Psoas muscle (tissue), 8 donors: ENCODE data around the gene LCE5A. TPM values are rescaled to one million over a fixed set of nuclear protein-coding genes. Genes with fewer than 3 reads are reported as not detected.
"Not testable (repeated sequence)": the region's sequence is repeated elsewhere in the genome, so short reads cannot be mapped to it uniquely, and the experiment has no call there.

ENCODE experiments used
- ATAC-seq, 4 donors: fragments of 200-7000 bp; cut with Tn5 transposase; one replicate each; pipeline ENCODE4 v1.9.1; 2020; ENCODE audit warnings: moderate library complexity in 3 of 4, mild to moderate bottlenecking in 2 of 4
- DNase-seq, 2 donors: peaks; one replicate each; pipeline ENCODE4 v3.0.0-alpha.2; 2020
- H3K27ac ChIP-seq: fragments of 200-600 bp; one replicate; pipeline ENCODE4 v1.8.0; 2022
- H3K27me3 ChIP-seq, 3 donors: fragments of 200-600 bp in 1 of 3; one replicate each; pipeline versions ENCODE4 v1.6.1 to v1.8.0; 2013 to 2022; ENCODE audit warnings: low read length in 2 of 3, mild to moderate bottlenecking in 2 of 3, moderate library complexity in 1 of 3; ENCODE audit not compliant: insufficient read depth in 3 of 3
- H3K36me3 ChIP-seq, 2 donors: fragments of 200-600 bp in 1 of 2; one replicate each; pipeline versions ENCODE4 v1.6.1 to v1.8.0; 2013 to 2022; ENCODE audit warnings: low read depth in 1 of 2, mild to moderate bottlenecking in 1 of 2, moderate library complexity in 1 of 2; ENCODE audit not compliant: insufficient read depth in 1 of 2
- H3K4me1 ChIP-seq: fragments of 200-600 bp; one replicate; pipeline ENCODE4 v1.8.0; 2022
- H3K4me3 ChIP-seq: fragments of 200-600 bp; one replicate; pipeline ENCODE4 v1.8.0; 2022; ENCODE audit warnings: mild to moderate bottlenecking
- H3K9me3 ChIP-seq: fragments of 200-600 bp; one replicate; pipeline ENCODE4 v1.8.0; 2022
- WGBS, 3 donors: extraction: QIAGEN DNeasy Blood & Tissue Kit; methylation state at CpG; one replicate each; pipeline versions ENCODE4 v1.1.6 to v1.1.7; 2013; 5-methylcytosine and 5-hydroxymethylcytosine counted together
- intact Hi-C, 2 donors: fragments of 100-400 bp; cut with DNase I; formaldehyde crosslinking; loops; one replicate each; pipeline versions ENCODE4 v1.11.0 to v1.14.2; 2022
- polyA plus RNA-seq, 3 donors: library from polyadenylated mRNA; stranded (reverse); fragments of 200-250 nt; gene quantifications; one replicate each; pipeline ENCODE4 v1.2.3, GENCODE V29; 2013
- total RNA-seq, 4 donors: library from RNA; stranded (reverse); fragmentation: NEBNext Ultra II Directional in 2 of 4; extraction: Animal tissue kit (Norgen Biotek cat#: 25700) in 2 of 4; gene quantifications; one replicate each; pipeline versions ENCODE4 v1.2.1 to v1.2.4, GENCODE V29; 2021 to 2023
- TF ChIP-seq, protein P1 (sequence below): fragments of 200-600 bp; IDR thresholded peaks from one replicate; pipeline ENCODE4 v1.8.0; 2022; ENCODE audit warnings: antibody characterized with exemption
- donor health status: healthy with polysubstance abuse.
- donor health status: DM: no; HTN: no; CAD: no; lungs with moderate emphysema.
- donor health status: Bipolar disorder and iron deficiency.
- donor health status: healthy.
- donor health status: DM: yes; HTN: yes; CAD: no.
- donor health status: DM: no; HTN: no; CAD: no.
- donor health status: DM: no; HTN: no; CAD: no.
- donor health status: DM: yes; HTN: yes; CAD: no.

Gene LCE5A
- total and polyA plus RNA-seq, 7 donors, result not detected

- Histone ChIP-seq H3K4me3 (no peak overlapping the region), H3K36me3 (no peaks in the 10 kb centered on the region), H3K9me3 (peaks cover 3% of the 10 kb centered on the region), H3K27ac (no peak overlapping the region), H3K27me3 (no peaks in the 10 kb centered on the region), H3K4me1 (no peaks in the 10 kb centered on the region)
- TF ChIP-seq, protein P1, sequence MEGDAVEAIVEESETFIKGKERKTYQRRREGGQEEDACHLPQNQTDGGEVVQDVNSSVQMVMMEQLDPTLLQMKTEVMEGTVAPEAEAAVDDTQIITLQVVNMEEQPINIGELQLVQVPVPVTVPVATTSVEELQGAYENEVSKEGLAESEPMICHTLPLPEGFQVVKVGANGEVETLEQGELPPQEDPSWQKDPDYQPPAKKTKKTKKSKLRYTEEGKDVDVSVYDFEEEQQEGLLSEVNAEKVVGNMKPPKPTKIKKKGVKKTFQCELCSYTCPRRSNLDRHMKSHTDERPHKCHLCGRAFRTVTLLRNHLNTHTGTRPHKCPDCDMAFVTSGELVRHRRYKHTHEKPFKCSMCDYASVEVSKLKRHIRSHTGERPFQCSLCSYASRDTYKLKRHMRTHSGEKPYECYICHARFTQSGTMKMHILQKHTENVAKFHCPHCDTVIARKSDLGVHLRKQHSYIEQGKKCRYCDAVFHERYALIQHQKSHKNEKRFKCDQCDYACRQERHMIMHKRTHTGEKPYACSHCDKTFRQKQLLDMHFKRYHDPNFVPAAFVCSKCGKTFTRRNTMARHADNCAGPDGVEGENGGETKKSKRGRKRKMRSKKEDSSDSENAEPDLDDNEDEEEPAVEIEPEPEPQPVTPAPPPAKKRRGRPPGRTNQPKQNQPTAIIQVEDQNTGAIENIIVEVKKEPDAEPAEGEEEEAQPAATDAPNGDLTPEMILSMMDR, result no peak
- DNase-seq, result no peak
- 77 to 82% (median 77%) methylated on average over 3 of the region's 3 CpGs for WGBS, 3 donors
- ATAC-seq, result no peak
- intact Hi-C loops, result no loop called here
Measured at GRCh38 chr1:152535774-152536173, 25.2 kb downstream of the LCE5A start.

- TF ChIP-seq, protein P1, result no peak
- DNase-seq (no peak), ATAC-seq (no peak)
- WGBS, 3 donors, result 19 to 34% (median 20%) methylated on average over 4 of the region's 4 CpGs
- Histone ChIP-seq H3K27me3 (no peaks in the 10 kb centered on the region), H3K36me3 (no peaks in the 10 kb centered on the region), H3K9me3 (peaks cover 3% of the 10 kb centered on the region), H3K27ac (no peak overlapping the region), H3K4me1 (no peaks in the 10 kb centered on the region), H3K4me3 (no peak overlapping the region)
- intact Hi-C loops, result no loop called here
Measured at GRCh38 chr1:152537496-152537895, 26.9 kb downstream of the LCE5A start.

DNA sequence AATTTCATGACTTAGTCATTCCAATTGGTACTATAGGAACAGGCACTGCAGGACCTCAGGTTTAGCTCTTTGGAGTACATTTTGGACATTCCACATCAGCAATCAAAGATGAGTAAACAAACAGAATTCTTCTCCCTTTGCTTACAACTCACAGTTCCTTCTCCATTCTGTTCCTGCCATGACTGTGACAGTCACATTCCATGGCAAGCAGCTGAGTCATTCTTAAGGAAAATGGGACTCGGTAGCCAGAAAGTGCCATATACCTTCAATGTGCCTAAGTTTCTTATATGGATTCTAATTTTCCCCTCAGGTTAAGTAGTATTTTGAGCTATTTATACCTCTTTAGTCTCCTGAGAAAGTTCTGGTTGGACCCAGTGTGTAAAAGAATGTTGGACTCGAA, 29.3 kb downstream of the LCE5A start:
- ATAC-seq (no peak), DNase-seq (no peak)
- Histone ChIP-seq H3K27ac (no peak overlapping the region), H3K4me1 (no peaks in the 10 kb centered on the region), H3K27me3 (no peaks in the 10 kb centered on the region), H3K4me3 (no peak overlapping the region), H3K36me3 (no peaks in the 10 kb centered on the region), H3K9me3 (no peaks in the 10 kb centered on the region)
- intact Hi-C loops, result no loop called here
- TF ChIP-seq, protein P1, result no peak
- WGBS, 3 donors, result 56 to 66% (median 63%) methylated on average over 2 of the region's 2 CpGs

DNA sequence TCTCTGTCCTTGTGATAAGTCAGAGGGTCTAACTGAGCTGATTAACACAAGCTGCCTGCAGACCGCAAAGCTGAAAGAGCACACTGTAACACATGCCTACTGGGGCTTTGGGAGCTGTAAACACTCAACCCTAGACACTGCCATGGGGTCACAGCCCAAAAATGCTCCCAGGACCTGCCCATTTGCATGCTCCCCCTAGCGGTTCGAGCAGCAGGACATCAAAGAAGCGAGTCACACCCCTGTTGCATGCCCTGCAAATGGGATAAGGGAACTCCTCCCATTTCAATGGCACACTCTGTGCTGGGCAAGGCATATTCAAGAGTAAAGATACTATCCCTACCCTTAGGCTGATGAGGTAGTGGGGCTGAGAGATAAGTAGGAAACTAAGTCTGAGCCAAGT, 33.2 kb downstream of the LCE5A start:
- no peaks in the 10 kb centered on the region for H3K4me1 ChIP-seq
- DNase-seq (no peak), ATAC-seq (no peak)
- H3K9me3 ChIP-seq, result no peaks in the 10 kb centered on the region
- no peak overlapping the region for H3K27ac ChIP-seq
- no peaks in the 10 kb centered on the region for H3K27me3 ChIP-seq
- intact Hi-C loops, result no loop called here
- H3K4me3 ChIP-seq, result no peak overlapping the region
- H3K36me3 ChIP-seq, result no peaks in the 10 kb centered on the region
- 36 to 41% (median 37%) methylated on average over 4 of the region's 4 CpGs for WGBS, 3 donors
- TF ChIP-seq, protein P1, result no peak

DNA sequence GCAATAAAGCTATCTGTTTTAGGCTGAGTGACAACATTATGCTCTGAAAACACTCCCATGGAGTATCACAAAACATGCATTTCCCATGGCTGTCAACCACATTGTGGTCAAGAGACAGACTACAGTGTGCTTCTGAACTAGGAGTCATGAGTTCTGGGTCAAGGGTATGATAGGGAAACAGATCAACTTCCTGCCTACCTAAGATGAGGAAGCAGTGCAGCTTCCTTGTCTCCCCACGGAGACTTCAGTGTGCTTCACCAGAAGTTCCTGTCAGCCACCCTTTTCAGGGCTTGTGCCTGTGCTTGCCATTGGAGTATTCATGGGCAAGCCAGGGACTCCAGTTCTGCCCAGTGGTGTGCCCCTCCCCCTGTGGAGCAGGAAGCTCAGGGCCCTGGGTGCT, 36.1 kb downstream of the LCE5A start:
- H3K9me3 ChIP-seq, result no peaks in the 10 kb centered on the region
- 50 to 67% (median 53%) methylated on average over 1 of the region's 1 CpG for WGBS, 3 donors
- H3K27me3 ChIP-seq, result no peaks in the 10 kb centered on the region
- no peak overlapping the region for H3K27ac ChIP-seq
- no peak overlapping the region for H3K4me3 ChIP-seq
- TF ChIP-seq, protein P1, result no peak
- ATAC-seq, result no peak
- DNase-seq, result no peak
- intact Hi-C loops, result no loop called here
- no peaks in the 10 kb centered on the region for H3K36me3 ChIP-seq
- no peaks in the 10 kb centered on the region for H3K4me1 ChIP-seq

GRCh38 chr1:152548358-152548757, 37.8 kb downstream of the LCE5A start:
- intact Hi-C loops, H3K27me3 ChIP-seq, H3K9me3 ChIP-seq, H3K4me1 ChIP-seq, ATAC-seq, H3K27ac ChIP-seq, H3K4me3 ChIP-seq, H3K36me3 ChIP-seq, DNase-seq: not testable (repeated sequence)
- WGBS, 3 donors, result no CpG with 5 or more reads among the region's 1 CpG
